NCI-H510A (cell line): ENCODE measurements around the gene BCAR3.
"Not testable (repeated sequence)": the region's sequence is repeated elsewhere in the genome, so short reads cannot be mapped to it uniquely, and the experiment has no call there.

Experiments
- DNase-seq: peaks from one replicate; lab custom pipeline; 2025; lab: John Stamatoyannopoulos, UW

The BCAR3 gene

DNA sequence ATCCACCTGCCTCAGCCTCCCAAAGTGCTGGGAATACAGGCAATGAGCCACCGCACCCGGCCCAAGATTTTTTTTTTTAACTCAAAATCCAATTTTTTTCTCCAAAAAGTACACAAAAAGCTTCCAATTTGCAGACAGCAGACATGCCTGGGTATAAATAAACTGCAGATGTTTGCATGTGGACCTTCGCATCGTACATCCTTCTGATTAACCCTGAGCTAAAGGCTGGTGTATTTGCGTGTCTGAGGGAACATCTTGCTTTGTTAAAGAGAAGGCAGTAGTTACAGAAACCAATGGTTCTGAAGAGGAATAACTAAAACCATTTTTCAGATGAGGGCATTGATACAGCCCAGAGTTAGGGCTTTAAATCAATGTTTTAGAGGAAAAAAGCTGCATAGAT lies 12.7 kb downstream of the BCAR3 start:
- DNase-seq = no peak

DNA sequence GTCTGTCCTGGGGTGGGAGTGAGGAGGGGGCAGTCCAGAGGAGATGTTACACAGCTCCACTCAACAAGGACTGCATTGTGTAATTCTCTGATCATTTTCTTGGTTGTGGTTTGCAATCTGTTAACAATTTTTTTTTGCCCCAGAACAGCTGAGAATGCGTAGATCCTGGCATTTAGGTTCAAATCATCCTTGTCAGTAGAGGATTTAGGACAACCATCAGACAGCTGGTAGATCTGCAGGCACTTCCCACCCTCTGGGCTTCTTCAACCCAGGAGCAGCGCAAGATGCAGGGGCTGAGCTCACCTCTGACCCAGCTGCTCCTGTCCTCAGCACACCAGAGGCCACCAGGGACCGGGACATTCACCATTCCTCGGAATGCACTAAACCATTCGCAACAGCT lies 13.5 kb downstream of the BCAR3 start:
- DNase-seq = no peak

DNA sequence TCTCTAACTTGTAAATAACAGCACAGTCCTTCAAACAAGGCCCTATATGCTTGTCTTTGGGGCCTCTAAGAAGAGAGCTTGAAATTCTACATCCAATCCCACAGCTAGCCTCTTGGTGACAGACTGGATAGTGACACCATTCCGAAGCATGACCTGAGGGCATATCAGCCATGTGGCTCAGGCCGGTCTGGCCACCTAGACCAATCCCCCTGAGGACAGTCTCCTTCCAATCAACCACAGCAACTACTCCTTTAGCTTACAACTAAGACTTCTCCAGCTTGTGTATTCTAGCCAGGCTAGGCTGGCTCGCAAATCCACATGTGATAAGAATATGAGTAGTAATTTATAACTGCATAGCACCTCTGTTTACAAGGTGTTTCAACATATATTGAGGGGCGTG lies 14.0 kb downstream of the BCAR3 start:
- DNase-seq = no peak

DNA sequence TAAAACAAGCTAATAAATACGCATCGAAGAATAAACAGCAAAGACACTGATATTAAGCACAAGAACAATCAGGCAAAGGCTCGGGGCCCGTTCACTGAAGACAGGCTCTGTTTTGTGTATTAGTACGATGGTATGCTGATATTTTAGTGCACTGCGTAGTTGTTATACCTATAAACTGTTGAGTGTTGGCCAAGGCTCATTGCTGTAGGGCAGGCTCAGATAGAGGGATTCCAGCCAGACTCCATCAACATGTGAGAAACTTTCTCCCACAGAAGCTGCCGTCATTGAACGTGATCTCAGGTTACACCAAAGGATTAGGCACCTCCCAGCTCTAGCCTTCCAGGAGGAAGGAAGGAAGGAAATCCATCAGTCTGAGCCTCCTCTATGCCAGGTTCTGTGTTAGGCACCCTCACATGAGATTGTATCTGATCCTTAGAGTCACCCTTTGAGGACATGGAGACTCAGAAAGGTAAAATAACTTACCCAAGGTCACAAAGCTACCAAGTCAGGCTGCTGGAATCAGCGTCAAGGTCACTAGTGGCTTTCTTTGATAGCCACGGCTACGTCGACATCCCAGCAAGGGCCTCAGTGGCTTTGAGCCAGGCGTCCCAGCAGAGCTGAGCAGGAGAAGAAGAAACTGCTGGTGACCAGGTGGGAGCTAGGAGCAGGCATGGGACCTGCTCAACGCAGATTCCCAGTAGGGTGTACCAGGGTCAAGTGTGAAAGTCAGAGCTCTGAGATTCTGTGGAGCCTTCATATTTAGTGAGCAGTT lies 14.8 kb downstream of the BCAR3 start:
- DNase-seq = no peak

DNA sequence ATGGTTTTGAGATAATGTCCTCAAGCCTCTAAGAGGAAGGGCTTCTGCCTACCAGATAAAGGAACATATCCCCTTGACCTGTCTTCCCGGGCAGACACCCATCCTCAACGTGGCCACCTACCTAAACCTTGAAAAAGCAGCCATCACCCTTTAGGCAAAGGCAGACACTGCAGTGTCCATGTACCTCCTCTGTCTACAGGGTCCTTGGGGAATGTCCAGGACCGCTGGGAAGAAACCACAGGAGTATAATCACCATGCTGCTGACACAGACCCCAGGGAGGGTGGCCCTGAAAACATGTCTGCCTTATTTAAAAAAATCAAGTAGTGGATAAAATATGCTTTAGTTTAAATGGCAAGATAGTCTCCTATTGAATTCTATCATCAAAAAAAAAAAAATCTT lies 16.6 kb downstream of the BCAR3 start:
- DNase-seq = no peak

DNA sequence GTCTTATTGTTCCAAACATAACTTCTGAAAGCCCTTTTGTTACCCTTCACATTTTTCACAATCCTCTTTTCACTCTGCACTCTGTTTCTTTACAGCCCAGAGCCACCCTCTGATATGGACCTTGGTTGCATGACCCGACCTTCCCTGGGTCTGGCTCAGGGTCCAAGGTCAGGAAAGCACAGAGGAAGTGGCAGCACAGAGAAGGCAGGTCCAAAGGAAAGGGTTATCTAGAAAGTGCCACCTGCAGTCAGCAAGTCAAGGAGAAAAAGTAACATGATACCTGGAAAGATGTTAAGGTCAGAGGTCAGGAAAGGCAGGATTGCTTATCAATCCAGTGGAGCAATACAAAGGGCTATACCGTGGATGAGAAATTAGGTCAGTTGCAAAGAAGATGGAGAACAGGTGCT lies 18.4 kb downstream of the BCAR3 start:
- no peak for DNase-seq

DNA sequence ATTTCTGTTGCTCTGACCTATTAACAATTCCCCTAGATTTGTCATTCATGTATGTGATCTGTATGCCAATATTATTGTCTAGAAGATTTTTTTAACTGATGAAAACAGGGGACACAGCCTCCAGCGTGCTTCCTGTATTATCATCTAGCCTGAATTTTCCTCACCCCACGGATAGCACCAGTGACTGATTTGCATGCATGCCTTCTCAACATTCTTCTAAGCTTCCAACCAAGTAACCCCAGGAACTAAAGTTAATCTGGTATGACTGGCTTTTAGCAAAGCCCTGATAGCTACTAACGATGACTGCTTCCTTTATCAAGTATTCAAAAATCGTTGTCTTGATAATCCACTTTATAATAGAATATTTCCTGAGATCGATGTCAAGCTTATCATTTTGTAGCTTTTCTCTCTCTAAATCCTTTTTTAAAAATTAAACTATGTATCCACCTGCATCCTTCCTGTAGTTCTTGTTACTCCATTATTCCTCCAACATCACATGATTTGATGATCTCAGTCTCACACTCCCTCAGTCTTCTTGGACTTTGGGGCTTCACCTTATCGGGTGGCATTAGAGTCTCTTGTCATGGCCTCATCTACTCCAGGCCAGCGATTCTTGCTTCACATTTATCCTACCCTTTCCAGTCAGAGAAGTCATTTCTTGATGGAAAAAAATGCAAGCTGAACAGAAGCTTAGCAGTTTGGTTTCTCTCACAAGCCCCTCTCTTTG lies 19.0 kb downstream of the BCAR3 start:
- DNase-seq = no peak

DNA sequence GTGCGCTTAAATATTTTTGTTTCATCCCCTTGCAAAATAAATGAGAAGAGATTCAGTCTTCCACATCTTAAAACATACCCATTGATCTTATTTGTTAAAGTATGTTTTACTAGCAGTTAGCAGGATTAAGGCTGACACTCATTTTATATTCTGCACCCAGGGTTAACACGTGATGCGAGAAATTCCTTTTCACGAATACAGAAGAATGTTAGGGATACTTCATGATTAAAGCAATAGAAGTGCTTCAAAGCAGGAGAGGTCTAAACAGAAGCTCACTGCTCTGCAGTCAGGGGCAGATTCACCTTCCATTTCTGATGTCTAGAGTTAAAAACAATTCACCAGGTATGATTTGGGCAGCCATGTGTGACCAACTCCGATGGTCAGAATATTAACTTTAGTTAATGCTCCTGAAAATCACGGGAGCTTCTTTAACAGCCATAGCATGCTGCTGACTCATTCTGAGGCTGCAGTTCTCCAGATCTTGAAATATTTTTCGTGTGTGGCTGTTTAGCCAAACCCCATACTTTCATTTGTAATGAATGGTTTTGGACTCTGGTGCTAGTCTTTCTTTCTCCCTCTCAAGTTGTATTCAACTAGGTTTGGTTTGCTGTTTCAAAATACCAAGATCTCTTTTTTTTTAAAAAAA lies 19.7 kb downstream of the BCAR3 start:
- no peak for DNase-seq

DNA sequence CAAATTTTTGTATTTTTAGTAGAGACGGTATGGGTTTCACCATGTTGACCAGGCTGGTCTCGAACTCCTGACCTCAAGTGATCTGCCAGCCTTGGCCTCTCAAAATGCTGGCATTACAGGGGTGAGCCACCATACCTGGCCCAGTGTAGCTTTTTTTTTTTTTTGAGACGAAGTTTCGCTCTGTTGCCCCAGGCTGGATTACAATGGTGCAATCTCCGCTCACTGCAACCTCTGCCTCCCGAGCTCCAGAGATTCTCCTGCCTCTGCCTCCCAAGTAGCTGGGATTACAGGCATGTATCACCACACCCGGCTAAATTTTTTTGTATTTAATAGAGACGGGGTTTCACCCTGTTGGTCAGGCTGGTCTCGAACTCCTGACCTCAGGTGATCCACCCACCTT lies 20.3 kb downstream of the BCAR3 start:
- DNase-seq = not testable (repeated sequence)

DNA sequence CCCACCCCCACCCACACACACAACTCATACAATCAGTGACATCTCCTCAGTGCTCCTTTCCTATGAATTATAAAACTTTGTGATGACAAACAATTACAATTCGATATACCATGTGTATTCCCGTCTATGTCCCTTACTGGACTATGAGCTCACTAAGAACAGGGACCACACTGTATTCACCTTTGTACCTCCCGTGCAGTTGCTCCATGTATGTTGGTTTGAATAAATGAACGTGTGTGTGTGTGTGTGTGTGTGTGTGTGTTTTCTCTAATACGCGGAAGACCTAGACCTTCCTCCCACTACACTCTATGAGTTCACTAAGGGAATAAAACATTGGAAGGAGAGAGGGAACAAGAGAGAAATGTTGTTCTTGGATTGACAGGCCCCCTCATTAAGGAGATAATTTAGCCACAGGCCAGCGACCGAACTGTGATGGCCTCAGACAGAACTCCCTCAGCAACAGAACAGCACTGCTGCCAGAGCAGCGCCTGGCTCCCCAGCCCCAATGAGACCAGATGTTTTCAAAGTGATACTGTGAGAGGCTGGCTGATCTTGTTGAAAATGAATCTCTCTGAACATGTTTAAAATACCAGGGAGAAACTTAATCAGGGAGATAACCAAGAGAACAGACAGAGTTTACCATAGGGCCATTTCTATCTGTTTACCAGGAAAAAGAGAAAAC lies 21.7 kb downstream of the BCAR3 start:
- no peak for DNase-seq

DNA sequence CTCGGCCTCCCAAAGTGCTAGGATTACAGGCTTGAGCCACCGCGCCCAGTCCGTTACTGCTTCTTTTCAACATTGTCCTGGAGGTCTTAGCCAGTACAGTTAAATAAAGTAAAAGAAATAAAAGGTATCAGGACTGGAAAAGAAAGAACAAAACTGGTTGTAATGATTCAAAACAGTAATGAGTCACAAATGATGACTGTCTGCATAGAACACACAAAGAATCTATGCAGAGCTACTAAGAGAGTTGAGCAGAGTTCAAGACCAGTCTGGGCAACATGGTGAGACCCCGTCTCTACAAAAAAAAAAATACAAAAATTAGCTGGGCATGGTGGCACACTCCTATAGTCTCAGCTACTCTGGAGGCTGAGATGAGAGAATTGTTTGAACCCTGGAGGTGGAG lies 23.4 kb downstream of the BCAR3 start:
- DNase-seq = no peak

DNA sequence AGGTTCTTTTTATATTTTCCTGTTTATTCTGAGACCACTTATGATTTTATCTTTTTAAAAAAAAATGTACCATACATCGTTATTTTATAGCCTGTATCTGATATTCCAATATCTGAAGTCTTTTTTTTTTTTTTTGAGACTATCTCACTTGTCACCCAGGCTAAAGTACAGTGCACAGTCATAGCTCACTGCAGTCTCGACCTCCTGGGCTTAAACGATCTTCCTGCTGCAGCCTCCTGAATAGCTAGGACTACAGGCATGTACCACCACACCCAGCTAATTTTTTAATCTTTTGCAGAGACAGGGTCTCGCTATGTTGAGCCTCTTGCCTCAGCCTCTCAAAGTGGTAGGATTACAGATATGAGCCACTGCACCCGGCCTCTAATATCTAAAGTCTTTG lies 25.1 kb downstream of the BCAR3 start:
- no peak for DNase-seq

DNA sequence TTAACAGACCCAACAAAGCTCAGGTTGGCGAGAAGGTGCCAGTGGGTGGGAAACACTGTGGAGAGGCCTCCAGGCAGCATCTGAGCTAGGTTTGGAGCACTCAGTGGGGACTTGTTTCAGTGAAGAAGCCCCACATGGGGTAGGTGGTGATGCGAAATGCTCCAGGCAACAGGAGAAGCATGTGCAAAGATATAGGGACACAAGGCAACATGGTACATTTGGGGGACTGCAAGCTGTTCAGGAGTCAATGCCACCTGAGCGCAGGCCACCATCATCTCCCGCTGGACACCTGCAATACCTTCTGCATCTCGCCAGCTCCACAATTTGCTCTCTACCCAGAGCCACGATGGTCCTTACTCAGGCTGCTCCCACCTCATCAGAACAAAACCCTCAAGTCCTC lies 28.0 kb downstream of the BCAR3 start:
- DNase-seq = no peak

DNA sequence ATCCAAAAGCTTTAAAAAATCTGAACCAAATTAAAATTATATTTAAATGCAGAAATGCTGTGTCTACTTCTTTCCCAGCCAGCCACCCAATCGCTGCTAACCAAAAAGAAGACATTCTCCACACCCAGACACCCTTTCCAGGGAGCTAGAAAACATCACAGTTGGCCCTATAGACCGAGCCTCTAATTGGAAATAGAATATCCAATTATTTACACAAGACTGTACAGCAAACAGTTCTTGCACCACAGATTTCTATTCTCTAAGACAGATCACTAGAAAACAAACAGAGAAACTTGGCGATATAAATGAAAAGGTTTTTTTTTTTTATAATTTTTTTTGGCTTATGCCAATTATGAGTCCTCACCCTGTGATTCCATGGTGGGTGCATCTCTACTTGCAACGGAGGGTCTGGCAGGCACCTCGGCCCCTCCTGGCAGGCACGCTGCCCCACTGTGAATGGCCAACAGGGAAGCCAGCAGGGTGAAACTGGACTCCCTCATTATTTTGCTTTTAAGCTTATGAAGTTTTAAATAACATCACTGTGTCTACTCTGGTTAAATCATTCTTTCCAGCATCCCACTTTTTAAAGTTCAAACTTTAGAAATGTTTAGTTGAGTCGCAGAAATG lies 29.2 kb downstream of the BCAR3 start:
- peak; percentile 23 for DNase-seq

DNA sequence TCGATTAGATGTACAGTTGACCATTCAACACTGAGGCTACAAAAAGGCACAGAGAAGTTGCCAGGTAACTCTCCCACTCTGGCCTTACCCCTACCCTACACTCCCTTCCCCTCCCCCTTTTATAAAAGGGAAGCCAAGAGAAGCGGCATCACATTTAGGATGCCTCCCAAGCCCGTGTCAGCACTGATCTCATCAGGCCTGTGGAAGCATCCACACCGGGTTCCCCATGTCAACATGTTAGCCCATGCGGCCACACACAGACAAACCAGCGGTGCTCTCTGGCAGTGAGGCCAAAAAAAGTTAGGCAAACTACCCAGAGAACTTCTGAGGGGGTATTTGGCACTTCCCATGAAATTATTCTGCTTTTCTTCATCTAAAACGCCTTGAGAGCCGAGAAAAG lies 29.9 kb downstream of the BCAR3 start:
- DNase-seq = no peak

DNA sequence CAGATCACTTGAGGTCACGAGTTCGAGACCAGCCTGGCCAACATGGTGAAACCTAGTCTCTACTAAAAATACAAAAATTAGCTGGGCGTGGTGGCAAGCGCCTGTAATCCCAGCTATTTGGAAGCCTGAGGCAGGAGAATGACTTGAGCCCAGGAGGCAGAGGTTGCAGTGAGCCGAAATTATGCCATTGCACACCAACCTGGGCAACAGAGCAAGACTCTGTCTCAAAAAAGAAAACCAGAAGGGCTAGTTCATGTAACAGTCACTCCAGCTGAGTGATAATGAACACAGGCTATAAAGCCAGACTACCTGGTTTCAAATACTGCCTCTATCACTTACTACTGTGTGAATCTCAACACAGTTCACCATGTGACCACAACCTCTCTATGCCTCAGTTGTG lies 31.5 kb downstream of the BCAR3 start:
- not testable (repeated sequence) for DNase-seq

DNA sequence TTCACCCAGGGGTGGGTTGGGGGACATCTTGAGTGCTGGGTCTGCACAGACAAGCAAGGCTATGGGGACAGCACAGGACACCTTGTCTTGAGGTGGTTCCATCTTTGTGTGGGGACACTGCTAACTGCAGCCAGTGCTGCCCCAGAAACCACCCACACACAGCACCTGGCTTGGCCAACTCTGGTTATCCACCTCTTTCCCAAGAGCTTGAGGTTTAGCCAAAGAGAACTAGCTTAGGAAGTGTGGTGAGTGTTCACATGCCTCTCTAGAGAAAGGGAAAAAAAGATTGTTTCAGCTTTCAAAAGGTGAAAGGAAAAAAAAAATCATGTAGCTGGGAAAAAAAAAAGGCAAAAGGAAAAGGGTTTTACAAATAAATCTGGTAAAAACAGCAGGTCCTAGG lies 32.4 kb downstream of the BCAR3 start:
- DNase-seq = no peak

DNA sequence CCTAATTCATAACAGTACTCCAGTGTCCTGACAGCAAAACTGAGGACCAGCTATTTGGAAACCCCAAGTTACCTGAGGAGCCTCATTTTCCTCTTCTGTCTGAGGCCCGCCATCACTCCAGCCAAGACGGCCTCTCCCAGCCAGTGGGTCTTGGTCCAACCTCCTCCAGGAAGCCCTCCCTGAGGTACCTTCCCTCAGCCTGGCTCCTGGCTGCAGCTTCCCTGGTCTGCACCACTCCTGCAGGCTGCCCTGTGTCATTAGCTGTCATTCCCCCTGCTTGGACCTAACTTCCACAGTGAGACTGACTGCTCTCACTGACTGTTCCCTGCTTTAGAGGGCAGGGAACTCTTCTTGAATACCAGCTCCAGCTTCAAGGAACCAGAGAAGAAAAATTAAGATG lies 33.0 kb downstream of the BCAR3 start:
- no peak for DNase-seq

DNA sequence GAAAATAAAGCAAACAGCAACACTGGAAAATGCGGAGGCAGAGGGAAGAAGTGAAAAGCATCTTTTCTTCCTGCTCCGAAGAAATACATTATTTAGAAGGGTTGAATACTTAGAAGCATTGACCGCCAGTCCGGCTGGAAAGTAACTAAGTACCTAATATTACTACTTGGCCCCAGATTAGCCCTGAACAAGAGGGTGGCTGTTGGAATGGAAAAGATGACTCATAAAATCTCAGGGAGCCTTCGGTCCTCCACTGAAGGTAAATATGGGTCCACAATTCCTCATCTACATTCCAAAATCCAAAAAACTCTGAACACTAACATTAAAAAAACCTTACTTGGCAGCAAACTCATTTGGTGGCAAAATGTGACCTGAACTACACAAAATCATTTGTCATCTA lies 40.1 kb downstream of the BCAR3 start:
- DNase-seq = no peak

DNA sequence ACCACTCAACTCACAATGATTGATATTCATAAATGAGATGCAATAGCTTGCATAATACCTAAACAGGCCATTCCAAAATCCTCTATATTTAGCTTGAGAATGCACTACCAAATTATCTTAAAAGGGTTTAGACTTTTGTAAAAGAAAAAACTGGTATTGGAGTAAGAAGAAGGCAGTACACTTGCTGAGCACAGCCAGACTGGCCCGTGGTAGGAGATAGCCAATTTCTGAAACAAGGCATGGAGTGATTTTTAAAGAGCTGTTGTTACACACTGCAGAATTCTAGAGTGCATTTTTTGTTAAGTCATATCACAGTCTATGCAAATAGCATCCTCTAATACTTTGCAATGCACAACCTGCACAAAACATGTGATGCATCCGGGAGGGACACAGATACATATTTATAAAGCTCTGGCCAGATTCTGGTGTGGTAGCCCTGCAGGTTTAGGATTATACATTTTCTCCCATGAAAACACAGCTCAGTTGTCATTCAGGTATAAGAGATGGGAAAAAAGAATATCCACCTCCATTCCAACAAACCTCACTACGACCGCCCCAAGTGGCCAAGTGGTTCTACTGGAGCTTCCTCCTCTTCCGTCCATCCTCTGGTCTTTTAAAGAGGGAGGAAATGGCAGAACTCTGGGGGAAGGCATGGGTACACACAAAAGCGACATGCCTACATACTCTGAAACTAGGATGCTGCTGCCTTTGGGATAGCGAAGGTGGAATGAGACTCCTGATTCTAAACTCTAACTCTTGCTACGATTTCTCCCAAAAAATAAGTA lies 40.8 kb downstream of the BCAR3 start:
- no peak for DNase-seq

DNA sequence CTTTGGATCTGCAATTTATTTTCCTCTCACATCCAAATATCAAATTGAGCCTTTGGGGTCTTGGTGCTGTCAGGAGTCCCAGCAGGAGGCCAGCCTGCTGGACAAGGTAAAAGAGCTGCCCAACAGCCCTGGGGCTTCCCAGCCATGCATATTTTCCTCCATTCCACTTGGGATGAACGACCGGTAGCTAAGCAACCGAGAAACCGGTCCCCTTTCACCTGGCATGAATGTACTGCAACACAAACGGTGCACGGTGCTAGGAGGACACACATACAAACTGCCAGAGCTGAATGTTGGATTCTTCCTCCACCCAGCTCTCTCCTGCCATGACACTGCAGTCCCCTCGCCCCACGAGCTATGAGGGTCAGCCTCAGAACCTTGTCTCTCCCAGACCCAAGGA lies 42.7 kb downstream of the BCAR3 start:
- no peak for DNase-seq
